HG02938 (cell line): Measurements from ENCODE around the gene SPRY4.
"Not testable (repeated sequence)": the region's sequence is repeated elsewhere in the genome, so short reads cannot be mapped to it uniquely, and the experiment has no call there.

Experiments used
- ATAC-seq: cut with Tn5 transposase; IDR thresholded peaks from one replicate; pipeline ENCODE4 v1.9.1; 2021; ENCODE audit warnings: mild to moderate bottlenecking, moderate library complexity; ENCODE audit not compliant: unreplicated experiment

The SPRY4 gene

GRCh38 chr5:142295960-142296860 lies 28.6 kb downstream of the SPRY4 start:
- ATAC-seq, result no peak

- ATAC-seq, result no peak
Measured at GRCh38 chr5:142295084-142295758, 29.6 kb downstream of the SPRY4 start.

GRCh38 chr5:142293486-142293885 lies 31.3 kb downstream of the SPRY4 start:
- ATAC-seq, result no peak

- ATAC-seq, result no peak
Measured at GRCh38 chr5:142292808-142293207, 32.0 kb downstream of the SPRY4 start.

GRCh38 chr5:142292249-142292648 lies 32.6 kb downstream of the SPRY4 start:
- ATAC-seq, result no peak

GRCh38 chr5:142290577-142291299 lies 34.1 kb downstream of the SPRY4 start:
- no peak for ATAC-seq

- ATAC-seq, result no peak
Measured at GRCh38 chr5:142289708-142290576, 34.9 kb downstream of the SPRY4 start.

- ATAC-seq, result peak; percentile 69
Measured at GRCh38 chr5:142287973-142288313, 36.9 kb downstream of the SPRY4 start.

GRCh38 chr5:142287096-142287972 lies 37.5 kb downstream of the SPRY4 start:
- ATAC-seq, result peak; percentile 47

- no peak for ATAC-seq
Measured at GRCh38 chr5:142286111-142286510, 38.7 kb downstream of the SPRY4 start.

GRCh38 chr5:142283304-142283703 lies 41.5 kb downstream of the SPRY4 start:
- no peak for ATAC-seq

- no peak for ATAC-seq
Measured at GRCh38 chr5:142281966-142282365, 42.9 kb downstream of the SPRY4 start.

GRCh38 chr5:142281008-142281367 lies 43.8 kb downstream of the SPRY4 start:
- ATAC-seq, result no peak

GRCh38 chr5:142280066-142281007 lies 44.5 kb downstream of the SPRY4 start:
- ATAC-seq, result no peak

- ATAC-seq, result no peak
Measured at GRCh38 chr5:142278627-142279026, 46.2 kb downstream of the SPRY4 start.

GRCh38 chr5:142277796-142278195 lies 47.0 kb downstream of the SPRY4 start:
- no peak for ATAC-seq

GRCh38 chr5:142276517-142276916 lies 48.3 kb downstream of the SPRY4 start:
- no peak for ATAC-seq

- no peak for ATAC-seq
Measured at GRCh38 chr5:142275496-142275895, 49.3 kb downstream of the SPRY4 start.

GRCh38 chr5:142272596-142272995 lies 52.2 kb downstream of the SPRY4 start:
- not testable (repeated sequence) for ATAC-seq
